ENCODE measurements around the gene GLRA1.

DNA sequence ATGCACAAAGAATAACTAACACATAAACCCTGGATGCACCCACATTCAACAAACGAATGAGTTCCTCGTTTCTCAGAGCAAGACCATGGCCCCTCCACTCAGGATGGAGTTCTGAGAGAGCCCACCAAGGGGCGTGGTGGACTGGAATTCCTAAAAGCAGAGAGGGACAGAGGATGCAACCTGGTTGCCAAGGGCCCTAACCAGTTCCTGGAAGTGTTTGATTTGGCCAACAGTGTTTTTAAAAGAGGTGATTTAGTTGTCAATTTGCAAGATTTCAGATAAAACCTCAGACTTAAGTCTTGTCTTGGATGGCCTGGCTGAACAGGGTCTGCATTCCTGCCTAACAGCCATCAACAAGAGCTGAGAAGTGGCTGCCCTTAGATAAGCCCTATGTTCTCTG, 34.4 kb downstream of the GLRA1 start:
- TF ChIP-seq, protein P1, sequence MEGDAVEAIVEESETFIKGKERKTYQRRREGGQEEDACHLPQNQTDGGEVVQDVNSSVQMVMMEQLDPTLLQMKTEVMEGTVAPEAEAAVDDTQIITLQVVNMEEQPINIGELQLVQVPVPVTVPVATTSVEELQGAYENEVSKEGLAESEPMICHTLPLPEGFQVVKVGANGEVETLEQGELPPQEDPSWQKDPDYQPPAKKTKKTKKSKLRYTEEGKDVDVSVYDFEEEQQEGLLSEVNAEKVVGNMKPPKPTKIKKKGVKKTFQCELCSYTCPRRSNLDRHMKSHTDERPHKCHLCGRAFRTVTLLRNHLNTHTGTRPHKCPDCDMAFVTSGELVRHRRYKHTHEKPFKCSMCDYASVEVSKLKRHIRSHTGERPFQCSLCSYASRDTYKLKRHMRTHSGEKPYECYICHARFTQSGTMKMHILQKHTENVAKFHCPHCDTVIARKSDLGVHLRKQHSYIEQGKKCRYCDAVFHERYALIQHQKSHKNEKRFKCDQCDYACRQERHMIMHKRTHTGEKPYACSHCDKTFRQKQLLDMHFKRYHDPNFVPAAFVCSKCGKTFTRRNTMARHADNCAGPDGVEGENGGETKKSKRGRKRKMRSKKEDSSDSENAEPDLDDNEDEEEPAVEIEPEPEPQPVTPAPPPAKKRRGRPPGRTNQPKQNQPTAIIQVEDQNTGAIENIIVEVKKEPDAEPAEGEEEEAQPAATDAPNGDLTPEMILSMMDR (IDR thresholded peaks at IDR 0.05 in 8 of 11, conservative IDR thresholded peaks at IDR 0.05 in 3 of 11) = no peak
- no peak for TF ChIP-seq POLR2A (IDR thresholded peaks at IDR 0.05)
